T-helper 9 cell (primary cell): ENCODE results near the gene ZFYVE28.
"Not testable (repeated sequence)": the region's sequence is repeated elsewhere in the genome, so short reads cannot be mapped to it uniquely, and the experiment has no call there.

Experiments used
- DNase-seq: peaks from one replicate; pipeline ENCODE4 v3.0.0-alpha.2; 2020

ZFYVE28 gene

GRCh38 chr4:2241003-2241402, 177.4 kb downstream of the ZFYVE28 start:
- no peak for DNase-seq

GRCh38 chr4:2236944-2237666, 181.3 kb downstream of the ZFYVE28 start:
- DNase-seq, result no peak

GRCh38 chr4:2231082-2231481, 187.4 kb downstream of the ZFYVE28 start:
- DNase-seq, result no peak

GRCh38 chr4:2226261-2226660, 192.2 kb downstream of the ZFYVE28 start:
- DNase-seq, result no peak

GRCh38 chr4:2222838-2223237, 195.6 kb downstream of the ZFYVE28 start:
- no peak for DNase-seq

- not testable (repeated sequence) for DNase-seq
These were observed 197.1 kb downstream of the ZFYVE28 start for GRCh38 chr4:2221378-2221777.

- DNase-seq, result peak; percentile 81
These were observed 198.3 kb downstream of the ZFYVE28 start for GRCh38 chr4:2220016-2220630.
